A172 (cell line): Measurements from ENCODE around the gene GSX1. TPM values are rescaled to one million over a fixed set of nuclear protein-coding genes. Genes with fewer than 3 reads are reported as not detected.
"Not testable (repeated sequence)": the region's sequence is repeated elsewhere in the genome, so short reads cannot be mapped to it uniquely, and the experiment has no call there.

Source experiments
- DNase-seq: peaks from one replicate; pipeline ENCODE4 v3.0.0-alpha.2; 2015; ENCODE audit warnings: low spot score
- total RNA-seq: library from RNA; depleted of rRNA; stranded (reverse); fragments of >200 nt; shearing (Covaris generic); gene quantifications from 2 replicates; pipeline ENCODE4 v1.2.3, GENCODE V29; 2014

GSX1 gene
- total RNA-seq, 1 experiment from 2014 or later = not detected

GRCh38 chr13:27794368-27794691, 2.0 kb downstream of the GSX1 start:
- DNase-seq = no peak

GRCh38 chr13:27794921-27795717, 2.8 kb downstream of the GSX1 start:
- no peak for DNase-seq

DNA sequence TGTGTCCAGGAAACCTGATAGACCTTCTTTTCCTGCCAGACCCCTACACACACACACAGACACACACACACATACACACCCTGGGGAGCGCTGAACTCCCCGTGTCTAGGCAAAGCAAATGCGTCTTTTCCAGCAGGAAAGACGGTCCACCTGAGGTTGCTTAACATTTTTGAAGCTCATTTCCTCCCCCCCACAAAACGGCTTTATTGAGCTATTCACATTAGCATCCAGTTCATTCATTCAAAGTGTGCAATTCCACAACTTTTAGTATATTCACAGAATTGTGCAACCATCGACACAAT, 3.4 kb downstream of the GSX1 start:
- DNase-seq = no peak

- no peak for DNase-seq
These were observed 4.4 kb downstream of the GSX1 start for GRCh38 chr13:27796544-27797227.

- DNase-seq = no peak
These were observed 4.9 kb downstream of the GSX1 start for GRCh38 chr13:27797228-27797624.

DNA sequence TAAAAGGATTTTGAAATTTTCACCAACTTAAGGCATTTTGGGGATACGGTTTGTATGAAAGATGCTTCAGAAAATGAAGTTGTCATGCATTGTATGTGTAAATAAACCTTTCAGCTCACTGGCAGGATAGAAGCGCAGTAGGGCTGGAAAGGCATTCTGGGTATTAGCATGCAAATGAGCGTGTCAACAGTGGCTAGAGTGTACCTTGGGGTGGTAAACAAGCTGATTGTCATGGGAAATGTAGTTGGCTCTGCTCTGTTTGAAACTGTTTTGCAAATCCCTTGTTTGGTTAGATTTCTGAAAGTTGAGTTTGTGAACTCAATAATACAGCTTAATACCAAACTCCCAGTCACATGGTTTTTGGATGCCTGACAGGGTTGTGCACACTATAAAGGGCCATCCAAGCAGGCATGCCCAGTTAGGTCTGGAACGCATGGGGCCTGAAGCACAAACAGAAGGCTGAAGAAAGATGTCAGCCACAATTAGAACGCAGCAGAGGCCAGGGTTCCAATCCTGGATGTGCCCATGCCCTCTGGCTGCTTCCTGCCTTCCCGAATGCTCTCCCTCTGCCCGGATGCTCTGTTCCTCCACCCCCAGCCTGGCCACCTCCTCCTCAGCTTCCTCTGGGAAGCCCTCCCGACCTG, 14.6 kb downstream of the GSX1 start:
- no peak for DNase-seq

DNA sequence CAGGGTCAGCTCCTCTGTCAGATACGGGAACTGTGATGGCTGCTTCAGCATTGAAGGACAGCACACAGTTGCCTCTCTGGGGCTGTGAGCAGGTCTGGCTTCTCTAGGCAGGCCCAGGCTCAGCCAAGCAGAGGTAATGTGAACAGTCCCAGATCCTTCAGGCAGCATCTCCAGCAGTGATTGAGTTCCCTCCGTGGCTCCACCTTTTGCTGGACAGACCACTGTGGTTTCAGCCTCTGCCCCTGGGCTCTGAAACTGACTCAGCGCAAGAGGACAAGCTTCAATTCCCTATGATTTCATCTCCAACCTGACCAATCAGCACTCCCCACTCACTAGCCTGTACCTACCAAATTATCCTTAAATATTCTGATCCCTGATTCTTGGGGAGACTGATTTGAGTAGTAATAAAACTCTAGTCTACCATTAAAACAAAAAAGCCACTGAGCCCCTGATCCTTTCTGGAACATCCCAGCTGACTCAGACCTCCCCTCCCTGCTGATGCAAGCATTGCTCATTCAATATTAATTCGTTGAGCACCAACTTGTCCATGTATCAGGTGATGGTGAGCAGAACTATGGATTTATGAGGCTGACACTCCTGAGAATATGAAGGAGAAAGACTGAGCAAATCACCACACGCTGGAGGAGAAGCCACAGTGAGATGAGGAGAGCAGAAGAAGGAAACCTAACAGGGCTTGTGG, 16.7 kb downstream of the GSX1 start:
- peak; percentile 49 for DNase-seq

DNA sequence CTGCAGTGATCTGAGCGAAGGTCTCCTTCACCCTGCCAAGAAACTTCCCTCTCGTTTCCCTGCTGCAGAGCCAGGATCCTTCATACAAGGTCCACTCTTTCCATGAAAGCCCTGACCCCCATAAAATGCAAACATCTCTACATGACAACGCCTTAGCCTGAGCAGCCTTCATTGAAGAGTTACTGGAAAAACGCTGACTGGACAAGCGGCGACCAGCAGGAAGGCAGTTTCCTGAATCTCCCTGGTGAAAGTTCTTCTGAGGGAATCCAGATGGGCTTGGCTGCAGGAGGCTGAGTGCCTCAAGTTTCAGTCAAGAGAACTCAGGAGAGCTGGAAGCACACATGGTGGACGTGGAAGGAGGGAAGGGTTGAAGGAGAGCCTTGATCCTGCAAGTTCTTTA, 17.7 kb downstream of the GSX1 start:
- DNase-seq = no peak

GRCh38 chr13:27810461-27810860, 18.2 kb downstream of the GSX1 start:
- no peak for DNase-seq

GRCh38 chr13:27813826-27814225, 21.5 kb downstream of the GSX1 start:
- no peak for DNase-seq

GRCh38 chr13:27817832-27818231, 25.5 kb downstream of the GSX1 start:
- not testable (repeated sequence) for DNase-seq

DNA sequence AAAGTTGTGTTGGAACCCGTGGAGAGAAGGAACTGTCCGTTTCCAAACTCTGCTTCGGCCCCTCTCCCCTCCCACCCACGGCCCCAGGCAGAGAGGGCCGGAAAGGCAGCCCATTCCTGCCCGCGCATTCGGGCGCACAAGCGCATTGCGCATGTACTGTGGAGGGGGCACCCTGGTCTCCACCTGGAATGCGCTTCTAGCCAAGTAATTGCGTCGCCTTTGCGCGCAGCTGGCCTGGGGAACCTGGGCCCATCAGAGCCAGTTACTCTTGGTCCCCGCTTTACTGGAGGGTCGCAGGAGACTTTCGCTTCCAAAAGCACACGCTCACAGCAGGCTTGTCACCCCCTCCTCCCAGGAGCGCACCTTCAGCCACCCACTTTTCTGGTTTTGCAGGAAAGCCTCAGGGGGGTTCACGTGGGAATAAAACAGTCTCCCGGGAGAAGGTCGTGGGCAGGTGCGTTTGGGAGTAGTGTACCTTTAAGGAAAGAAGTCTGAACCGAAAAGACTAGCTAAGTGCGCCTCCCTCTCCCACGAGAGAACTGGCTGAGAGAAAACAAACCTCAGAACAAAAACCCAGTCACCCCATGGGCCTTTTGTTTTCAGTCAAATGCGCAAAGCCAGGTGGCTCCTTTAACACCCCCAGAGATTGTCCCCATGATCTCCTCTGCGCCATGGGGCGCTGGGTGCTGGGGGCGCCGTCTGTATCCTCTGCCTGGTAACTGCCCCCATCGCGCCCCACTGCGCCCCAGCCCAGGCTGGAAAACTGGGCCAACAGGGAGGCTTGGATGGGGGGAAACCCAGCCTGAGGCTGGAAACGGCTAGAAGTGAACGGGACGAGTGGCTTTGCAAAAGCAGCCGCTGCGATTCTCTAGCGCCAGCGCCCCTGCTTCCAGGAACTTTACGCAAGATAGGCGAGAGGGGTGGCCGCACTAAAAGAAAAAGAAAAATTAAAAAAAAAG, 28.5 kb downstream of the GSX1 start:
- no peak for DNase-seq

GRCh38 chr13:27821566-27821965, 29.3 kb downstream of the GSX1 start:
- DNase-seq = no peak

DNA sequence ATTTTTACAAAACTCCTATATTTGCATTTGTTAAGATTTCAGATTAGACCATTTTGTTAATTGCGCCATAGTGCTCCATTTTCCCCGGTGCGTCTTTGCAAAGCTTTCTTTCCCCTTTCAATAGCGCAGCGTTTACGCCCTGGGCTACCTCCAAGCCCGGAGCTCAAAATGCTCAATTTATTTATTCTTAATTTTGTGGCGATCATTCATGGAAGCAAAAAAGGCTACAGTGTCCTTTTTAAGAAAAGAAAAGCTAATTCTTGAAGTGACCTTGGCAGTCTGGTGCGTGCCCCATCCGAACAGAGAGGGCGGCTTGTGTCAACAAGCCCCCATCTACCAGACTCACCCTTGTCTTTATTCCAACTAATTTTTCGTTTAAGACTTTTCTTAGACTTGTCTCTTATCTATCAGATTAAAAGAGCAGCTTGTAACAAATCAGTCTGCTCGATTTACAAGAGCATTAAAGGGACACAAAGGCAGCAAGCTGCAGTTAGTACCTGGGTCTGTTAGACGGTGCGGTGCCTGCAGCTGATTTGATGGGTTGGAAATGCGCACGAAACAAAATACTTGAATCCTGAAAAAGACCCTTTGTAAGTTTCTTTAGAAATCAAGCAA, 30.1 kb downstream of the GSX1 start:
- no peak for DNase-seq

- no peak for DNase-seq
These were observed 30.6 kb downstream of the GSX1 start for GRCh38 chr13:27822873-27823311.

- no peak for DNase-seq
These were observed 31.8 kb downstream of the GSX1 start for GRCh38 chr13:27824121-27824520.

DNA sequence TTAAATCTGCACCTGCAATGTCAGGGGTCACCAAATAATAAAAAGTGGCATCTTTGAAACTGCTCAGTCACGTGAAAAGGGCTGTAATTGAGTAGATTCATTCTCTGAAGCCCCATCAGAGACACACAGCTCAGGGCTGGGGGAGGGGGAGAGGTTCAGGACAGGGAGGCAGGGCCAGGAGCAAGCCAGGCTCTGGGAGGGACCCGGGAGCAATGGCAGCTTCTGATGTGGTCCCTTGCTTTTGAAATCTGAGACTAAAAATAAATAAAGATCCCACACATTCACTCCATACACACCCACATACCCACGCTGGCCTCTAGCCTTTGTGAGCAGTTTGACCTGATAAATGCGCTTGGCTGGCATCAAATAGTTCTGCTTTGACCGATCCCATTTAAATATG, 32.8 kb downstream of the GSX1 start:
- DNase-seq = no peak

DNA sequence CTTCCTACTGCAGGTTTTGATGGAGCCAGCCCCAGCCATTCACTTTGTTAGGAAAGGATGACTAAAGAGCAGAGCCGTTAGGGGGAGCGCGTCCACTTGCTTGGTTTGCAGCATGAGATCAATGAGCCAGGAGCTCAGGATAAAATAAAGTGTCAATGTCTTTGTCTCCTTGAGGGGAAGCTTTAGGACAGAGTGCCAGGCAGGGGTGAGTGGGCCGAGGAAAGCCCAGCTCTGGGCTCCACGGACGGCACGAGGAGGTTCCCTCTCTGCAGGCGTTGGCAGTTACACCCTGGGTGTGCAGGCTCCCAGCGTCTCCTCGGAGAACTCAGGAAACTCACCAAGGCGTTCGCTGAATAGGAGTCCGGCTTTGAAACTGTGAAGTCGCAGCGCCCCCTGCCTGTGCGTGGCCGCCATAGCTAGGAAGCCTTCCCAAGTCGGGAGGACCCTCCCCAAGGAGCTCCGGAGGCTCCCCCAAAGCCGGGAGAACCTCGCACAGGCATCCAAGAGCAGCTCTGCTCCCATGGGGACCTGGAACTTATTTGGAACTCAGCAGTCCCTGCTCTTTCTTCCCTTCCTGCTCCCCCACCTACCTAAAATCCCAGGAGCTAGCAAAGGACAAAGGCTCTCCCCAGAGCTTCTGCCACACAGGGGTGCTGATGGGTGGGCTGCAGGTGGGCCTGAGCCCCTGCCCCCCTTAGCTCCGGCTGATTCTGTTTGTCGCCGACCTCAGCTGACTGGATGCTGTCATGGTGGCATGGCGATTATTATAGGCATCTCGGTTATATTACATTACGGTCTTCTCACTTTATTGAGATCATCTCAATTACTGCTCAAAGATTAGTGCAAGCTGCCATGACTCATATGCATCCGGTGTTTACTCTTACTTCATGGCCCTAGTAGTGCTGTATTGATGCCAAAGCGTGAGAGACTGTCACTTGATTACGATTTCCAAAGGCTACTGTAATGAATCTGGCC, 34.4 kb downstream of the GSX1 start:
- peak; percentile 59 for DNase-seq

- no peak for DNase-seq
These were observed 35.4 kb downstream of the GSX1 start for GRCh38 chr13:27827646-27828045.

GRCh38 chr13:27830010-27830409, 37.7 kb downstream of the GSX1 start:
- DNase-seq = no peak
